HG03064 (cell line): ENCODE measurements around the gene CFAP141.
A peak's percentile ranks its signal among the peaks of the same experiment; 100 is the strongest.
"Not testable (repeated sequence)": the region's sequence is repeated elsewhere in the genome, so short reads cannot be mapped to it uniquely, and the experiment has no call there.

ENCODE experiments used
- ATAC-seq: cut with Tn5 transposase; IDR thresholded peaks from one replicate; pipeline ENCODE4 v1.9.1; 2021; ENCODE audit warnings: low read depth; ENCODE audit not compliant: unreplicated experiment

CFAP141 gene

GRCh38 chr1:154206196-154206595 lies at the start of gene CFAP141:
TSS of gene CFAP141 (minus strand) at chr1:154206333. CDS start at chr1:154206307, 26 bp downstream.
- no peak for ATAC-seq

GRCh38 chr1:154253671-154254070 lies 47.5 kb upstream of the CFAP141 start:
- ATAC-seq, result no peak

- ATAC-seq, result no peak
These were observed 35.7 kb upstream of the CFAP141 start for GRCh38 chr1:154241703-154242351.

- no peak for ATAC-seq
These were observed 34.2 kb upstream of the CFAP141 start for GRCh38 chr1:154240294-154240833.

- no peak for ATAC-seq
These were observed 33.4 kb upstream of the CFAP141 start for GRCh38 chr1:154239491-154239890.

- no peak for ATAC-seq
These were observed 31.9 kb upstream of the CFAP141 start for GRCh38 chr1:154237880-154238506.

GRCh38 chr1:154237435-154237834 lies 31.3 kb upstream of the CFAP141 start:
- no peak for ATAC-seq

- ATAC-seq, result no peak
These were observed 30.7 kb upstream of the CFAP141 start for GRCh38 chr1:154236855-154237254.

- not testable (repeated sequence) for ATAC-seq
These were observed 27.0 kb upstream of the CFAP141 start for GRCh38 chr1:154233127-154233526.

- ATAC-seq, result not testable (repeated sequence)
These were observed 25.0 kb upstream of the CFAP141 start for GRCh38 chr1:154231112-154231511.

- no peak for ATAC-seq
These were observed 19.2 kb upstream of the CFAP141 start for GRCh38 chr1:154225370-154225769.

- no peak for ATAC-seq
These were observed 17.5 kb upstream of the CFAP141 start for GRCh38 chr1:154223621-154224020.

- no peak for ATAC-seq
These were observed 16.8 kb upstream of the CFAP141 start for GRCh38 chr1:154222918-154223317.

- ATAC-seq, result no peak
These were observed 16.4 kb upstream of the CFAP141 start for GRCh38 chr1:154222518-154222917.

GRCh38 chr1:154221278-154222001 lies 15.3 kb upstream of the CFAP141 start:
- peak; percentile 16 for ATAC-seq

GRCh38 chr1:154220970-154221277 lies 14.8 kb upstream of the CFAP141 start:
- no peak for ATAC-seq

GRCh38 chr1:154220071-154220969 lies 14.2 kb upstream of the CFAP141 start, which contains the start of gene UBAP2L:
TSS of gene UBAP2L (plus strand) at chr1:154220955. CDS start at chr1:154225124, 4,169 bp downstream.
- ATAC-seq, result peak; percentile 85

GRCh38 chr1:154219541-154219940 lies 13.4 kb upstream of the CFAP141 start:
- no peak for ATAC-seq

- ATAC-seq, result no peak
These were observed 12.4 kb upstream of the CFAP141 start for GRCh38 chr1:154218545-154218944.

GRCh38 chr1:154213274-154213673 lies 7.1 kb upstream of the CFAP141 start:
- no peak for ATAC-seq
